ENCODE results near the gene SMG6. TPM values are rescaled to one million over a fixed set of nuclear protein-coding genes. Genes with fewer than 3 reads are reported as not detected.

SMG6 gene
- total and polyA plus RNA-seq, 2 of the 13 experiments (the other 11 are each of a cell fraction or from before 2014, with no cell fraction given), result 4.6 to 14.6 TPM

GRCh38 chr17:2029911-2030778, 273.4 kb downstream of the SMG6 start, which contains the start of gene DPH1 (continued):
- peak; percentile 74 for TF ChIP-seq ZNF331 (CRISPR knock-in tag; IDR thresholded peaks at IDR 0.05)
- TF ChIP-seq ZNF576 (CRISPR knock-in tag; IDR thresholded peaks at IDR 0.05), result no peak
- TF ChIP-seq ELF1 (CRISPR knock-in tag; IDR thresholded peaks at IDR 0.05), result peak; percentile 77
- no peak for TF ChIP-seq RORA (CRISPR knock-in tag; IDR thresholded peaks at IDR 0.05)
- TF ChIP-seq TP53 (CRISPR knock-in tag; conservative IDR thresholded peaks at IDR 0.05), result no peak
- TF ChIP-seq ZZZ3 (CRISPR knock-in tag; IDR thresholded peaks at IDR 0.05; ENCODE audit: borderline replicate concordance), result no peak
- no peak for TF ChIP-seq ZNF432 (CRISPR knock-in tag; IDR thresholded peaks at IDR 0.05; ENCODE audit: borderline replicate concordance)
- peak; percentile 81; the same call in 1 of the 2 replicates for TF ChIP-seq ZNF839 (CRISPR knock-in tag; IDR thresholded peaks at IDR 0.05; ENCODE audit: borderline replicate concordance)
- TF ChIP-seq FOXP1 (IDR thresholded peaks at IDR 0.05), result no peak
- TF ChIP-seq FOXP1 (CRISPR knock-in tag; IDR thresholded peaks at IDR 0.05), result 0 out of 2 replicates have a peak, but pooled peaks have one; percentile 17
- TF ChIP-seq PTBP1 (IDR thresholded peaks at IDR 0.05; ENCODE audit: low read depth, low read length, poor library complexity, severe bottlenecking), result no peak
- no peak for TF ChIP-seq HNF4A (CRISPR knock-in tag; IDR thresholded peaks at IDR 0.05)
- no peak for TF ChIP-seq GABPA (IDR thresholded peaks at IDR 0.05; ENCODE audit: low read depth, low read length)
- peak; percentile 77 for TF ChIP-seq GABPA (CRISPR knock-in tag; IDR thresholded peaks at IDR 0.05; ENCODE audit: low read depth)
- TF ChIP-seq ZNF547 (CRISPR knock-in tag; IDR thresholded peaks at IDR 0.05), result peak; percentile 47; the same call in 1 of the 2 replicates
- TF ChIP-seq FUBP1 (CRISPR knock-in tag; IDR thresholded peaks at IDR 0.05; ENCODE audit: borderline replicate concordance), result no peak
- TF ChIP-seq SAFB2 (CRISPR knock-in tag; IDR thresholded peaks at IDR 0.05; ENCODE audit: borderline replicate concordance, low read depth), result no peak
- peak; percentile 25; the same call in 1 of the 2 replicates for TF ChIP-seq ZNF567 (CRISPR knock-in tag; IDR thresholded peaks at IDR 0.05; ENCODE audit: borderline replicate concordance)
- TF ChIP-seq ZNF782 (CRISPR knock-in tag; IDR thresholded peaks at IDR 0.05; ENCODE audit: borderline replicate concordance), result peak; percentile 68; the same call in 1 of the 2 replicates
- no peak for TF ChIP-seq ZNF282 (IDR thresholded peaks at IDR 0.05; ENCODE audit: partially characterized antibody)
- TF ChIP-seq ZNF326 (CRISPR knock-in tag; IDR thresholded peaks at IDR 0.05; ENCODE audit: borderline replicate concordance), result no peak
- no peak for TF ChIP-seq ZNF24 (IDR thresholded peaks at IDR 0.05)
- peak; percentile 67; the same call in 1 of the 2 replicates for TF ChIP-seq ZNF124 (CRISPR knock-in tag; IDR thresholded peaks at IDR 0.05)
- no peak for TF ChIP-seq AKAP8 (CRISPR knock-in tag; IDR thresholded peaks at IDR 0.05)
- TF ChIP-seq GRHL1 (CRISPR knock-in tag; conservative IDR thresholded peaks at IDR 0.05), result no peak
- TF ChIP-seq ATF4 (CRISPR knock-in tag; IDR thresholded peaks at IDR 0.05), result peak in 1 of 2 experiments; percentile 64; a peak in 2 of 4 replicates
- TF ChIP-seq ZNF431 (CRISPR knock-in tag; IDR thresholded peaks at IDR 0.05; ENCODE audit: borderline replicate concordance, low read depth), result 0 out of 2 replicates have a peak, but pooled peaks have one; percentile 31

Measured in HepG2 (cell line).